A549 (cell line): Measurements from ENCODE around the gene B3GAT1. TPM values are rescaled to one million over a fixed set of nuclear protein-coding genes. Genes with fewer than 3 reads are reported as not detected.
"Not testable (repeated sequence)": the region's sequence is repeated elsewhere in the genome, so short reads cannot be mapped to it uniquely, and the experiment has no call there.

ENCODE experiments used
- ATAC-seq, 2 experiments: fragments of 200-7000 bp in 1 of 2; fragments of >200 bp in 1 of 2; cut with Nextera tagmentation in 1 of 2; cut with Tn5 transposase in 1 of 2; 3 replicates each; pipeline versions ENCODE4 v1.8.0 to v1.9.1; 2018 to 2020; ENCODE audit warnings: mild to moderate bottlenecking in 1 of 2, moderate library complexity in 1 of 2
- CTCF ChIA-PET: fragments of 300-600 bp; sonication (Branson Sonifier 250); formaldehyde crosslinking; extraction: SDS; loops from one replicate; lab custom pipeline; 2021; ENCODE audit warnings: antibody characterized with exemption, inconsistent platforms; lab: Yijun Ruan, JAX
- POLR2A ChIA-PET: fragments of 350-600 bp; formaldehyde crosslinking; extraction: SDS; loops from one replicate; lab custom pipeline; 2021; ENCODE audit warnings: antibody characterized with exemption, inconsistent platforms; lab: Yijun Ruan, JAX
- DNase-seq, 2 experiments: peaks; one replicate each; pipeline versions ENCODE4 v3.0.0 to v3.0.0-alpha.2; 2011 to 2016; ENCODE audit warnings: low read depth in 1 of 2, low spot score in 1 of 2
- FAIRE-seq: peaks from 2 replicates; lab custom pipeline; 2011; peaks lifted over from hg19 to GRCh38; lab: Jason Lieb, UNC
- H3K27ac ChIP-seq, 2 experiments: fragments of >200 bp; sonication (Bioruptor Twin); formaldehyde crosslinking; 3 replicates each; pipeline ENCODE4 v1.5.1; 2016 to 2017
- H3K4me1 ChIP-seq: fragments of >200 bp; sonication (Bioruptor Twin); formaldehyde crosslinking; 3 replicates; pipeline ENCODE4 v1.6.1; 2016
- H3K4me2 ChIP-seq: fragments of >200 bp; sonication (Bioruptor Twin); formaldehyde crosslinking; 3 replicates; pipeline ENCODE4 v1.6.1; 2016
- H3K4me3 ChIP-seq: fragments of >200 bp; sonication (Bioruptor Twin); formaldehyde crosslinking; 3 replicates; pipeline ENCODE4 v1.5.1; 2016
- H3K9me3 ChIP-seq: fragments of >200 bp; sonication (Bioruptor Twin); formaldehyde crosslinking; 3 replicates; pipeline ENCODE4 v1.6.1; 2016
- BHLHE40 ChIP-seq: IDR thresholded peaks from 2 replicates; pipeline ENCODE4 v1.6.1; 2012; ENCODE audit warnings: low read depth, low read length, inconsistent platforms
- CBX8 ChIP-seq: fragments of 200-600 bp; sonication (generic); IDR thresholded peaks from 2 replicates; pipeline ENCODE4 v1.6.1; 2016
- CHD2 ChIP-seq: fragments of 150-350 bp; IDR thresholded peaks from 2 replicates; pipeline ENCODE4 v1.6.1; 2014; ENCODE audit warnings: low read length; ENCODE audit not compliant: partially characterized antibody
- FOSB ChIP-seq: fragments of 250-450 bp; sonication (Bioruptor Pico); IDR thresholded peaks from 2 replicates; pipeline ENCODE4 v1.5.0; 2020; ENCODE audit warnings: mild to moderate bottlenecking, moderate library complexity
- GATA3 ChIP-seq: IDR thresholded peaks from 2 replicates; pipeline ENCODE4 v1.6.1; 2012; ENCODE audit warnings: borderline replicate concordance
- HOXB13 ChIP-seq: fragments of 250-450 bp; sonication (Bioruptor Pico); IDR thresholded peaks from 2 replicates; pipeline ENCODE4 v1.5.0; 2020; ENCODE audit warnings: low read depth, mild to moderate bottlenecking, moderate library complexity
- HOXB5 ChIP-seq: fragments of 250-450 bp; sonication (Bioruptor Pico); IDR thresholded peaks from 2 replicates; pipeline ENCODE4 v1.5.0; 2020; ENCODE audit warnings: mild to moderate bottlenecking, moderate library complexity
- JUNB ChIP-seq: fragments of >200 bp; sonication (Bioruptor Twin); formaldehyde crosslinking; IDR thresholded peaks from 2 replicates; pipeline ENCODE4 v1.6.1; 2016
- NR3C1 ChIP-seq: fragments of >200 bp; sonication (Bioruptor Twin); formaldehyde crosslinking; IDR thresholded peaks from 3 replicates; pipeline ENCODE4 v1.6.1; 2017
- RARB ChIP-seq: fragments of 250-450 bp; sonication (Bioruptor Pico); IDR thresholded peaks from 2 replicates; pipeline ENCODE4 v1.8.0; 2021; ENCODE audit warnings: mild to moderate bottlenecking, moderate library complexity
- RCOR1 ChIP-seq: fragments of 150-350 bp; IDR thresholded peaks from 2 replicates; pipeline ENCODE4 v1.6.1; 2014; ENCODE audit warnings: antibody characterized with exemption, low read length, low read depth
- RFX5 ChIP-seq: fragments of 450-650 bp; IDR thresholded peaks from 2 replicates; pipeline ENCODE4 v1.7.1; 2014; ENCODE audit warnings: antibody characterized with exemption, mild to moderate bottlenecking, moderate library complexity
- SMC3 ChIP-seq: fragments of >200 bp; sonication (Bioruptor Twin); formaldehyde crosslinking; IDR thresholded peaks from 3 replicates; pipeline ENCODE4 v1.6.1; 2018; ENCODE audit warnings: inconsistent platforms
- TP53 ChIP-seq: fragments of 250-450 bp; sonication (Bioruptor Pico); IDR thresholded peaks from 2 replicates; pipeline ENCODE4 v1.5.0; 2021; ENCODE audit warnings: mild to moderate bottlenecking, moderate library complexity
- ZC3H11A ChIP-seq: fragments of 450-650 bp; IDR thresholded peaks from 2 replicates; pipeline ENCODE4 v1.6.1; 2014; ENCODE audit warnings: antibody characterized with exemption, mild to moderate bottlenecking
- ZNF302 ChIP-seq: fragments of 250-450 bp; sonication (Bioruptor Pico); IDR thresholded peaks from 2 replicates; pipeline ENCODE4 v1.9.0; 2021; ENCODE audit warnings: inconsistent platforms, mild to moderate bottlenecking, moderate library complexity
- WGBS: methylation state at CpG from one replicate; pipeline ENCODE4 v1.1.6; 2017; ENCODE audit errors: missing lambda C conversion rate; 5-methylcytosine and 5-hydroxymethylcytosine counted together
- polyA plus RNA-seq, 4 experiments: library from polyadenylated mRNA; depleted of rRNA in 3 of 4; stranded (reverse); fragments of >200 nt; fragmentation: RNase III in 1 of 4; extraction: RNeasy Plus Mini Kit Qiagen cat#74134 plus additional on column Dnase treatment in 1 of 4; gene quantifications; 2 replicates in 3 of 4; 3 replicates in 1 of 4; pipeline ENCODE4 v1.2.3, GENCODE V29; 2011 to 2017
- TF ChIP-seq, protein P1 (sequence below): IDR thresholded peaks from 2 replicates; pipeline ENCODE4 v1.6.1; 2012
- TF ChIP-seq, protein P2 (sequence below): fragments of 150-350 bp; IDR thresholded peaks from 2 replicates; pipeline ENCODE4 v1.6.1; 2014; ENCODE audit warnings: low read depth, mild to moderate bottlenecking, low read length
- TF ChIP-seq, protein P3 (sequence below): fragments of 200-600 bp; sonication (generic); IDR thresholded peaks from 2 replicates; pipeline ENCODE4 v1.6.1; 2016; ENCODE audit warnings: antibody characterized with exemption, mild to moderate bottlenecking, moderate library complexity

The B3GAT1 gene
- polyA plus RNA-seq, 2 of the 4 experiments (the other 2 are of a cell fraction): not detected

DNA sequence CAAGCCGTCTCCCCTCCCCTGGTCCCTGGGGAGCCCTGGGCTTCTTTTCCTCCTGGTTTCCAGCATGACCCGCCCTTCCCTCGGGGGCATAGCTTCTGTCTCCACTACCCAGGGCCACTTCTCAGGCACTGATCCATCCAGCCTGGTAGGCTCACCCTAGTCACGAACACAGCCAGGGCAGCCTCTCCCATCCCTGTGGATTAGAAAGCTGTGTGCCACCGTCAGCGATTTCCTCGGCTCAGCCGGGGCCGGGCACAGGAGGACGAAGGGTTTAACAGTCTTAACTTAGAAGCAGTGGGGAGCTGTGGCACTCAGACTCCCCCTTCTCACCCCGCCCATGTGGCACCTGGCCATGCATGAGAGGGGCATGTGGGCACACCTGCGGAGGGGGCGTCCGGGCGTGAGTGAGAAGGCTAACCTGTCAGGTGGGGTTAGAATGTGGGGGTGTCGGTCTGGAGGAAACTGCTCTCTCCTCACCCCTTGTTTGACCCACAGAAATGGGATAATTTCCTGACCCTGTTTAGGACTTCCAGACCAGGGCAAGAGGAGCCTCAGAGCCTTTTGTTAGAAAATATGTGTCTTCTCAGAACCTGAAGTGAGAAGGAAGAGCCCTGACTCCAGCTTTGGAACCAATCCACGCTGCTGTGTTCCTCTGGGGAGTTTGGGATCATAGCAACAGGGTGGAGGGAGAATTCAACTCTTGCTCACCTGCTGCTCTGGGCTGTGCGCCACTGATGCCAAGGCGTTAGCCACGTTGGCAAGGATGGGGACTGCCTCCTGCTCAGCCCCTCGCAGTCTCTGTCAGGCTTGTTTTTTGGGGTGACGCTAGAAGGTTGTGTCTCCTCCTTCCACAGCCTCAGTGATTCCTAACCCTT lies 65.7 kb downstream of the B3GAT1 start (continued):
- TF ChIP-seq, protein P1, sequence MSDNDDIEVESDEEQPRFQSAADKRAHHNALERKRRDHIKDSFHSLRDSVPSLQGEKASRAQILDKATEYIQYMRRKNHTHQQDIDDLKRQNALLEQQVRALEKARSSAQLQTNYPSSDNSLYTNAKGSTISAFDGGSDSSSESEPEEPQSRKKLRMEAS: no peak
- TF ChIP-seq RARB (no peak), CBX8 (no peak)
- TF ChIP-seq, all 56 proteins: peak for 0

DNA sequence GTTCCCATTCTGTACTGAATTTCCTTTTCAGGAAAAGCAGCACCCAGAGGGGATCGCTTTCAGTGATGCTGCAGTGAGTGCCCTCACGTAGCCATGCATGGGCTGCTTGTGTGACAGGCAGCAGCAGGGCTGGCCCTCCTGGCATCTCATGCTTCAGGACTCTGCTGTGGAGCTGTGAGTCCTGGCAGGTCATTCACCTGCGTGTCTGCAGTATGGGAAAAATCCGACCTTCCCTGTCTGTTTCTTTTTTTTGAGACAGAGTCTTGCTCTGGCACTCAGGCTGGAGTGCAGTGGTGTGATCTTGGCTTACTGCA lies 66.8 kb downstream of the B3GAT1 start:
- ATAC-seq (no peak), FAIRE-seq (no peak), DNase-seq (no peak)
- no peaks in the 10 kb centered on the region for H3K9me3 ChIP-seq
- ChIA-PET POLR2A (no interaction called here), CTCF (no interaction called here)
- H3K4me3 ChIP-seq: no peak overlapping the region
- TF ChIP-seq RCOR1 (no peak), RARB (no peak), ZNF302 (no peak), GATA3 (no peak), NR3C1 (no peak), CBX8 (no peak), BHLHE40 (no peak), RFX5 (no peak), HOXB13 (CRISPR knock-in tag) (no peak), HOXB5 (CRISPR knock-in tag) (no peak), SMC3 (no peak), JUNB (no peak), CHD2 (no peak)
- TF ChIP-seq, protein P2, sequence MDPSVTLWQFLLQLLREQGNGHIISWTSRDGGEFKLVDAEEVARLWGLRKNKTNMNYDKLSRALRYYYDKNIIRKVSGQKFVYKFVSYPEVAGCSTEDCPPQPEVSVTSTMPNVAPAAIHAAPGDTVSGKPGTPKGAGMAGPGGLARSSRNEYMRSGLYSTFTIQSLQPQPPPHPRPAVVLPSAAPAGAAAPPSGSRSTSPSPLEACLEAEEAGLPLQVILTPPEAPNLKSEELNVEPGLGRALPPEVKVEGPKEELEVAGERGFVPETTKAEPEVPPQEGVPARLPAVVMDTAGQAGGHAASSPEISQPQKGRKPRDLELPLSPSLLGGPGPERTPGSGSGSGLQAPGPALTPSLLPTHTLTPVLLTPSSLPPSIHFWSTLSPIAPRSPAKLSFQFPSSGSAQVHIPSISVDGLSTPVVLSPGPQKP: no peak
- H3K4me2 ChIP-seq: no peak overlapping the region
- WGBS: 50% methylated on average over 3 of the region's 4 CpGs
- no peaks in the 10 kb centered on the region for H3K4me1 ChIP-seq
- no peak overlapping the region for H3K27ac ChIP-seq

DNA sequence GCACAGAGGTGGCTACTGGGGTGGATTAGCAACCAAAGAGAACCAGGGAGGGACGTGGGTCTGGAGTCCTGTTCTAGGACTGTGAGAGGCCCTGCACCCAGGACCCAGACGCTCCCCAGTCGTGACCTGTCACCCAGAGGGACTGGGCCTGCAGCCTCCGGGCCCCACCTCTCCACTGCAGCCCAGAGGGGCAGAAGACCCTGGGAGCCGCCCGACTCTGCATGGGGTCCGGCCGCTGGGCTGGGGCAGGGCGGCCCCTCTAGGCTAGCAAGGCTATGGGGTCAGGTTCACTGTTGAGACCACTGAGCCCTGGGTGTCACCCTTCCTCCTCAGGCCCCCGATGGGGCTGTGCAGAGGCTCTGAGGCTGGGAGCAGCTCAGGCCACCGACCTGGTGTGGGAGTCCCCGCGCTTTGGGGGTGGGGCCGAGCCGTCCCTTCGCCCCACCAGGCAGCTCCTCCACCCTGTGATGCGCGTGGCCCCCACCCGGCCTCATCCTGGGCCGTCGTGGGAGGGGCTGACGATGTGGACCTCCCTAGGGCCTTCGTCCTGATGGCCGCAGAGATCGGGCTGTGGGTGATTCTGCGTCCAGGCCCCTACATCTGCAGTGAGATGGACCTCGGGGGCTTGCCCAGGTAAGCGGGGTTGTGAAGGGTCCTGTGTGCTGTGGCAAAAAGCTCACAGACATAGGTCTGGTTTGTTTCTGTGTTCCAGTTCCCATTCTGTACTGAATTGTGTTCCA lies 67.4 kb downstream of the B3GAT1 start:
- POLR2A ChIA-PET, ATAC-seq, FAIRE-seq, DNase-seq, H3K27ac ChIP-seq, CTCF ChIA-PET, H3K9me3 ChIP-seq, H3K4me1 ChIP-seq, H3K4me2 ChIP-seq, H3K4me3 ChIP-seq: not testable (repeated sequence)
- 73% methylated on average over 5 of the region's 28 CpGs for WGBS

DNA sequence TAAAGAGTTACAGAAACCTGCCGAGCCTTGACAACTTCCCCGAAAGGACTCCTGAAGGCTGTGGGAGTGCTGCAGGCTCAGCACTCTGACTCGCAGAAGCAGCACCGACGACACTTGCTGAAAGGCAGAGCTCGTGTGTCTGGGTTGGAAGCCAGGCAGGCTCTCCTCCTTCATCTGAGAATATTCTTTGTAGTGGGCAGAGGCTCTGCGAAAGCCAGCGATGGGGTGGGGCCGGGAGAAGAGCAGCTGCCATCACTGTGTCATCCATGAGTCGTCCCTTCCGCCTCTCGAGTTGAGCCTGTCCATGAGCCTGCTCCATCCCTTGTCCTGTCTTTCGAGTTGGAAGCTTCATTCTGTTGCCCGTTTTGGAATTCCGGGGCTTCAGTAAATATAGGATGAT lies 68.4 kb downstream of the B3GAT1 start:
- H3K4me1 ChIP-seq: no peaks in the 10 kb centered on the region
- no peak for FAIRE-seq
- H3K4me2 ChIP-seq: no peak overlapping the region
- ChIA-PET CTCF (interaction anchor here (0.9 kb wide), 1 partner anchor 12 kb away, joined by 3 read pairs; no protein-coding TSS in a partner anchor), POLR2A (no interaction called here)
- WGBS: 73% methylated on average over 15 of the region's 15 CpGs
- no peaks in the 10 kb centered on the region for H3K9me3 ChIP-seq
- no peak overlapping the region for H3K27ac ChIP-seq
- no peak overlapping the region for H3K4me3 ChIP-seq
- TF ChIP-seq FOSB (CRISPR knock-in tag) (no peak), ZC3H11A (no peak), TP53 (CRISPR knock-in tag) (no peak)
- TF ChIP-seq, protein P3, sequence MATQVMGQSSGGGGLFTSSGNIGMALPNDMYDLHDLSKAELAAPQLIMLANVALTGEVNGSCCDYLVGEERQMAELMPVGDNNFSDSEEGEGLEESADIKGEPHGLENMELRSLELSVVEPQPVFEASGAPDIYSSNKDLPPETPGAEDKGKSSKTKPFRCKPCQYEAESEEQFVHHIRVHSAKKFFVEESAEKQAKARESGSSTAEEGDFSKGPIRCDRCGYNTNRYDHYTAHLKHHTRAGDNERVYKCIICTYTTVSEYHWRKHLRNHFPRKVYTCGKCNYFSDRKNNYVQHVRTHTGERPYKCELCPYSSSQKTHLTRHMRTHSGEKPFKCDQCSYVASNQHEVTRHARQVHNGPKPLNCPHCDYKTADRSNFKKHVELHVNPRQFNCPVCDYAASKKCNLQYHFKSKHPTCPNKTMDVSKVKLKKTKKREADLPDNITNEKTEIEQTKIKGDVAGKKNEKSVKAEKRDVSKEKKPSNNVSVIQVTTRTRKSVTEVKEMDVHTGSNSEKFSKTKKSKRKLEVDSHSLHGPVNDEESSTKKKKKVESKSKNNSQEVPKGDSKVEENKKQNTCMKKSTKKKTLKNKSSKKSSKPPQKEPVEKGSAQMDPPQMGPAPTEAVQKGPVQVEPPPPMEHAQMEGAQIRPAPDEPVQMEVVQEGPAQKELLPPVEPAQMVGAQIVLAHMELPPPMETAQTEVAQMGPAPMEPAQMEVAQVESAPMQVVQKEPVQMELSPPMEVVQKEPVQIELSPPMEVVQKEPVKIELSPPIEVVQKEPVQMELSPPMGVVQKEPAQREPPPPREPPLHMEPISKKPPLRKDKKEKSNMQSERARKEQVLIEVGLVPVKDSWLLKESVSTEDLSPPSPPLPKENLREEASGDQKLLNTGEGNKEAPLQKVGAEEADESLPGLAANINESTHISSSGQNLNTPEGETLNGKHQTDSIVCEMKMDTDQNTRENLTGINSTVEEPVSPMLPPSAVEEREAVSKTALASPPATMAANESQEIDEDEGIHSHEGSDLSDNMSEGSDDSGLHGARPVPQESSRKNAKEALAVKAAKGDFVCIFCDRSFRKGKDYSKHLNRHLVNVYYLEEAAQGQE: no peak
- TF ChIP-seq, all 56 proteins: peak for 0
- no peak for ATAC-seq
- no peak for DNase-seq
